ENCODE measurements around the gene EMC8.

EMC8 gene

GRCh38 chr16:85785927-85786326 lies 13.4 kb downstream of the EMC8 start:
- Histone ChIP-seq H2AFZ (ENCODE audit: low read depth, low read length, severe bottlenecking) (no peak overlapping the region), H3F3A (ENCODE audit: insufficient read depth) (no peaks in the 10 kb centered on the region), H3K9ac (ENCODE audit: low read length) (no peak overlapping the region), H3K79me2 (ENCODE audit: insufficient read depth, low read length) (peaks cover 17% of the 10 kb centered on the region), H3K36me3 (ENCODE audit: low read length) (no peaks in the 10 kb centered on the region), H3K9me2 (replicated peaks; ENCODE audit: insufficient read depth, low read length) (no peaks in the 10 kb centered on the region), H3K4me2 (ENCODE audit: low read depth, low read length, poor library complexity, severe bottlenecking) (no peak overlapping the region), H3K4me3 (ENCODE audit: insufficient read depth, low read length, poor library complexity, severe bottlenecking) (no peak overlapping the region), H4K20me1 (ENCODE audit: low read depth, low read length) (no peaks in the 10 kb centered on the region), H3K9me3 (ENCODE audit: insufficient read depth, low read length) (no peaks in the 10 kb centered on the region), H3K27me3 (ENCODE audit: low read length) (no peaks in the 10 kb centered on the region), H3K27ac (ENCODE audit: low read depth, low read length) (no peak overlapping the region)
- TF ChIP-seq CTCF (IDR thresholded peaks at IDR 0.05; ENCODE audit: insufficient read depth, low read length, poor library complexity, severe bottlenecking) (no peak), EZH2phosphoT487 (conservative IDR thresholded peaks at IDR 0.05; ENCODE audit: low read length) (no peak)

- no peaks in the 10 kb centered on the region for H3K36me3 ChIP-seq (ENCODE audit: low read length)
These were observed 14.5 kb downstream of the EMC8 start for GRCh38 chr16:85784813-85785212.

GRCh38 chr16:85783441-85783840 lies 15.9 kb downstream of the EMC8 start:
- Histone ChIP-seq H4K20me1 (ENCODE audit: low read depth, low read length) (no peaks in the 10 kb centered on the region), H3K27ac (ENCODE audit: low read depth, low read length) (no peak overlapping the region), H3K36me3 (ENCODE audit: low read length) (0 out of 2 replicates have a peak, but pooled peaks cover 2% of the 10 kb centered on the region), H3K9me3 (ENCODE audit: insufficient read depth, low read length) (no peaks in the 10 kb centered on the region), H3K9ac (ENCODE audit: low read length) (no peak overlapping the region), H2AFZ (ENCODE audit: low read depth, low read length, severe bottlenecking) (no peak overlapping the region), H3K79me2 (ENCODE audit: insufficient read depth, low read length) (peaks cover 7% of the 10 kb centered on the region; the same call in 1 of the 2 replicates), H3K4me3 (ENCODE audit: insufficient read depth, low read length, poor library complexity, severe bottlenecking) (no peak overlapping the region), H3K9me2 (replicated peaks; ENCODE audit: insufficient read depth, low read length) (no peaks in the 10 kb centered on the region), H3K27me3 (ENCODE audit: low read length) (no peaks in the 10 kb centered on the region), H3K4me2 (ENCODE audit: low read depth, low read length, poor library complexity, severe bottlenecking) (no peak overlapping the region), H3F3A (ENCODE audit: insufficient read depth) (0 out of 2 replicates have a peak, but pooled peaks cover 2% of the 10 kb centered on the region)
- no peak for TF ChIP-seq CTCF (IDR thresholded peaks at IDR 0.05; ENCODE audit: insufficient read depth, low read length, poor library complexity, severe bottlenecking)
- no peak for TF ChIP-seq EZH2phosphoT487 (conservative IDR thresholded peaks at IDR 0.05; ENCODE audit: low read length)

More at GRCh38 chr16:85784813-85785212, 14.5 kb downstream of the EMC8 start:
- H3K9me2 ChIP-seq (replicated peaks; ENCODE audit: insufficient read depth, low read length): no peaks in the 10 kb centered on the region
- H3K9ac ChIP-seq (ENCODE audit: low read length): no peak overlapping the region
- H3K9me3 ChIP-seq (ENCODE audit: insufficient read depth, low read length): no peaks in the 10 kb centered on the region
- H3K27ac ChIP-seq (ENCODE audit: low read depth, low read length): no peak overlapping the region
- no peaks in the 10 kb centered on the region for H3K27me3 ChIP-seq (ENCODE audit: low read length)
- no peak overlapping the region for H2AFZ ChIP-seq (ENCODE audit: low read depth, low read length, severe bottlenecking)
- no peaks in the 10 kb centered on the region for H3F3A ChIP-seq (ENCODE audit: insufficient read depth)
- H4K20me1 ChIP-seq (ENCODE audit: low read depth, low read length): no peaks in the 10 kb centered on the region
- H3K4me3 ChIP-seq (ENCODE audit: insufficient read depth, low read length, poor library complexity, severe bottlenecking): no peak overlapping the region
- TF ChIP-seq CTCF (IDR thresholded peaks at IDR 0.05; ENCODE audit: insufficient read depth, low read length, poor library complexity, severe bottlenecking) (no peak), EZH2phosphoT487 (conservative IDR thresholded peaks at IDR 0.05; ENCODE audit: low read length) (no peak)
- no peak overlapping the region for H3K4me2 ChIP-seq (ENCODE audit: low read depth, low read length, poor library complexity, severe bottlenecking)
- peaks cover 9% of the 10 kb centered on the region for H3K79me2 ChIP-seq (ENCODE audit: insufficient read depth, low read length)
